Stimulated activated naive CD8-positive, alpha-beta T cell treated with anti-CD3 and anti-CD28 coated beads, Interleukin-15, Interleukin-2, amounts not matched to agents 100 ng/mL and 50 ng/mL, for 24 hours (primary cell): Measurements from ENCODE around the gene PRKCE.
A peak's percentile ranks its signal among the peaks of the same experiment; 100 is the strongest.

Experiments
- H3K27ac Mint-ChIP-seq: one replicate; pipeline ENCODE4 v1.8.0; 2021; ENCODE audit warnings: mild to moderate bottlenecking, mixed read lengths
- H3K27me3 Mint-ChIP-seq: one replicate; pipeline ENCODE4 v1.8.0; 2021; ENCODE audit warnings: mixed read lengths
- H3K36me3 Mint-ChIP-seq: one replicate; pipeline ENCODE4 v1.8.0; 2021; ENCODE audit warnings: low read depth, mixed read lengths
- H3K4me1 Mint-ChIP-seq: one replicate; pipeline ENCODE4 v1.8.0; 2021; ENCODE audit warnings: low read depth, mixed read lengths
- H3K4me3 Mint-ChIP-seq: one replicate; pipeline ENCODE4 v1.8.0; 2021; ENCODE audit warnings: mild to moderate bottlenecking, mixed read lengths
- H3K9me3 Mint-ChIP-seq: one replicate; pipeline ENCODE4 v1.8.0; 2021; ENCODE audit warnings: mixed read lengths

PRKCE gene

DNA sequence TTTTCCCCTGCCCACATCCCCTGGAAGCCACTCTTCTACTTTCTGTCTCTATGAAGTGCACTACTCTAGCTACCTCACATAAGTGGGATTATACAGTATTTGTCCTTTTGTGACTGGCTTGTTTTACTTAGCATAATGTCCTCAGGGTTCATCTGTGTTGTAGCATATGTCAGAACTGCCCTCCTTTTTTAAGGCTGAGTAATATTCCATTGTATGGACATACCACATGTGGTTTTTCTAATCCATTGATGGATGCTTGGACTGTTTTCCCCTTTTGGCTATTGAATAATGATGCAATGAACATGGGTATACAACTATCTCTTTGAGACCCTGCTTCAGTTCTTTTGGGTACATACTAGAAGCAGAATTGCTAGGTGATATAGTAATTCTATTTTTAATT is 95.9 kb downstream of the PRKCE start:
- H3K27ac Mint-ChIP-seq: no peak overlapping the region
- peaks cover 17% of the 10 kb centered on the region for H3K4me1 Mint-ChIP-seq
- H3K4me3 Mint-ChIP-seq: no peak overlapping the region
- peaks cover 13% of the 10 kb centered on the region for H3K36me3 Mint-ChIP-seq
- H3K9me3 Mint-ChIP-seq: peaks cover 10% of the 10 kb centered on the region
- H3K27me3 Mint-ChIP-seq: no peaks in the 10 kb centered on the region

- peaks cover 17% of the 10 kb centered on the region for H3K4me1 Mint-ChIP-seq
- H3K9me3 Mint-ChIP-seq: peaks cover 10% of the 10 kb centered on the region
These were observed 96.8 kb downstream of the PRKCE start for GRCh38 chr2:45748239-45748638.

DNA sequence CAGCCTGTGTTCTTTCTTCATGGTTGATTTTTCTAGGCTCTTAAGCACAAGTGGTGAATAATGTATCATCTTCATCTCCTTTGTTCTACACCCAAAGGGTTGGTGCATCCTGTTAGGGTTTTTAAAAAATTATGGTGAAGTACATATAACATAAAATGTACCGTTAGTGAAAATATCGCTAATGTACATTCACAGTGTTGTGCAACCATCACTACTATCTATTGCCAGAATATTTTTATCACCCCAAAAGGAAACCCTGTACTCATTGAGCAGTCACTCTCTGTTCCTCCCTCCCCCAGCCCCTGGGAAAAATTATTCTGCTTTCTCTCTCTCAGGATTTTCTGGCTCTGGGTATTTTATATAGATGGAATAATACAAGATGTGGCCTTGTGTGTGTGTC is 98.5 kb downstream of the PRKCE start:
- Mint-ChIP-seq H3K9me3 (peaks cover 10% of the 10 kb centered on the region), H3K36me3 (peaks cover 13% of the 10 kb centered on the region), H3K4me3 (no peak overlapping the region), H3K27ac (peak overlapping the region; percentile 43), H3K4me1 (peaks cover 17% of the 10 kb centered on the region), H3K27me3 (no peaks in the 10 kb centered on the region)

More at GRCh38 chr2:45748239-45748638, 96.8 kb downstream of the PRKCE start:
- Mint-ChIP-seq H3K27ac (no peak overlapping the region), H3K4me3 (no peak overlapping the region), H3K27me3 (no peaks in the 10 kb centered on the region), H3K36me3 (peaks cover 13% of the 10 kb centered on the region)

DNA sequence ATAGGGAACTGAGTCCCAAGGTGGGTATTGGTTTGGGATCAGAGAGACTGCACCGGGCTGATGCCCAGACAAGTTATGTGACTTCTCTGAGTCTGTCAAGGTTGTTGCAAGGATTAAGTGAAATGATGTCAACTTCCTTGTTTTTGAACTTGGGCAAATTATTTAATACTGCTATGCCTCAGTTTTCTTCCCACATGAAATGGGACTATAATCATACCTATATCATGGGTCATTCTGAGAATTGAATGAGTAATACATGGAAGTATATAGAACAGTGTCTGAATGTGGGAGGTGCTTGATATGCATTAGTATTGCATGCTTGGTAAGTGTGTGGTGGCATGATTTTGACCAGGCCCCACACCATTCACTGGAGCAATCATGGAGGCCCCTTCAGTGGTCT is 99.0 kb downstream of the PRKCE start:
- peaks cover 10% of the 10 kb centered on the region for H3K9me3 Mint-ChIP-seq
- H3K4me3 Mint-ChIP-seq: no peak overlapping the region
- H3K27ac Mint-ChIP-seq: peak overlapping the region; percentile 43
- H3K4me1 Mint-ChIP-seq: peaks cover 17% of the 10 kb centered on the region
- peaks cover 13% of the 10 kb centered on the region for H3K36me3 Mint-ChIP-seq
- H3K27me3 Mint-ChIP-seq: no peaks in the 10 kb centered on the region

DNA sequence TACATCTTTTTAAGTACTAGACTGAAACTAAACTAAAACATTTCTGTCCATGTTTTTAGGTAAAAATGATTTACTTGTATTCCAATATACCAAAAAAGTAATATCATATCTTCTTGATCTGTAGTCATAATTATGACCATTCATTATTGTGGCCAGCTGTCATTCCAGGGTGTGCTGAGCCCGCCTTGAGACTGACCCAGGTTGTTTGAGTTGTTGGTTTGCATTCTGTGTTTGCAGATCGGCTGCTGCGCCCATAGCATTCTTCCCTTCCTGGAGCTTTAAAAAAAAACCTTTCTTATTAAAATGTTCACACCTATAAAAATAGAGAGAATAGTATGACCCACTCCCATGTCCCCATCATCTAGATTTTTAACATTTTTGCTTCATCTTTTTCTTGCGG is 101.9 kb downstream of the PRKCE start:
- no peaks in the 10 kb centered on the region for H3K27me3 Mint-ChIP-seq
- no peak overlapping the region for H3K27ac Mint-ChIP-seq
- H3K4me1 Mint-ChIP-seq: peaks cover 11% of the 10 kb centered on the region
- H3K4me3 Mint-ChIP-seq: no peak overlapping the region
- no peaks in the 10 kb centered on the region for H3K36me3 Mint-ChIP-seq
- no peaks in the 10 kb centered on the region for H3K9me3 Mint-ChIP-seq

DNA sequence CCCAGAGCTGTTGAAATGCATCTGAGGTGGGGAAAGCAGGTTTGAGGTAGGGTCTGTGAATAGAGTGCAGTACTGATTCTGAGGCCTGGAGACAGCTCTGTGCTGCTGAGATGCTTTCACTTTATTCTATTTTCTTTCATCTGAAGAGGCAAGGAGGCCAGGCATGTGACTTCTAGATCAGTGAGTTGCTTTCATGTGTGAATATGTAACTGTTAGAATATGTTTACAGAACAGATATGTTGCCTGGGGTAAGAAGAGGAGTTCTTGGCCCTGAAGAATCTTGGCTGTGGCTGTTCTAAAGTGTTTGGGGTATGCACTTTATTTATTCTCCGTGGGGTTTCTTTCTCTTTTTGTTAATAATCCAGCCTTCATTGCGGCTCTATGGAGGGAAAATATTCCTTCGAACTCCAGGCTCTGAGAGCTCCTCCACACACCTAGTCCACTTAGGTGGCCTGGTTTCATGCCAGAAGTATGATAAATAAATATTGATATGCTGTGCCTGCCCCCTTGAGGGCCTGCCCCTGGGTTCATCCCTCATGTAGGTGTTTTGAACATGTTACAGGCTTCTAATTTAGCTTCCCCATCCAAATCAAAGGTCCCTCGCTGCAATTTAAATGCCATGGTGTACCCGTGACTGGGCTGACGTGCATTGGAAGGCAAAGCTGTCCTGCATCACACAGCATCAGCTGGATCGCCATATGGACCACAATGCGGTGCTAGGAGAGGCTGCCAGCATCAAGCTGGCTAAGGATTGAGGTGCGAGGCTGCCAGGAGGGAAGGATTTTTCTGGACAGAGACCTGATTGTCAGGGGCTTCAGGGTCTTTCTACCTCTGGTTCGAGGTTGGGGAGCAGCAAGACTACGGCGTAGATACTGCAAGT is 102.9 kb downstream of the PRKCE start:
- Mint-ChIP-seq H3K9me3 (no peaks in the 10 kb centered on the region), H3K4me1 (peaks cover 11% of the 10 kb centered on the region), H3K27me3 (no peaks in the 10 kb centered on the region), H3K4me3 (no peak overlapping the region), H3K36me3 (no peaks in the 10 kb centered on the region), H3K27ac (no peak overlapping the region)

DNA sequence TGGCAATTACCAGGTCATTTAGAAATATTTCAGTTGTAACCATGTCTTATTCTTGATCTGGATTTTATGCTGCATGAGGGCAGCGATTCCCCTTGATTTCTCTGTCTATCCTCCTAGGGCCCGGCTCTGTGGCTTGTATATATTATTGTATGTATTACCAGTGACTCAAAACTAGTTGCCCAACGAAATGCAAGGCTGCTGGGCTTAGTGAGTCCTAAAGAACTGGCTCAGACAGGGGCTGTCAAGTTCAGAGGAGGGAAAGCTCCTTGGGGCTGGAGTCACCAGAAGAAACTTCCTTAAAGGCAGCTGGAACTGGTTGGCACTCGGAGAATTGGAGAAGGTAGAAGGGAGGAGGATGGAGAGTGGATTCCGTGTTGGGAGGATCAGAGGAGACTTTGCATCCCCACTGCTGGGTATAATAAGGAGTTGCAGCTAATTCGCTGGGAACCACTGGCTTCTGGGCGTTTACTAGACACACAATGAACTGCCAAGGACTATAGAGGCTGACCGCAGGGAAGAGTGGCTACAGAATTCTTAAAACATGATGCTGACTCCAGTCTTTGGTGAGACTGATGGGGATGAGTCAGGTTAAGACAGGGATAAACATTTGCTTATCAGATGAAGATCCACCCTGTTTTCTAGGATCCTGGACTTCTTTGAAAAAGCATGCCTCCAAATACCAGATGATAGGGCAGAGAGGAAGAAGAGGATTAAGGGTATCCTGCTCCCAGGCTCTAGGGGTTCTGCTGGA is 104.3 kb downstream of the PRKCE start:
- peaks cover 3% of the 10 kb centered on the region for H3K4me1 Mint-ChIP-seq
- no peak overlapping the region for H3K4me3 Mint-ChIP-seq
- no peak overlapping the region for H3K27ac Mint-ChIP-seq
- H3K36me3 Mint-ChIP-seq: no peaks in the 10 kb centered on the region
- H3K27me3 Mint-ChIP-seq: no peaks in the 10 kb centered on the region
- no peaks in the 10 kb centered on the region for H3K9me3 Mint-ChIP-seq

GRCh38 chr2:45758018-45758417 is 106.5 kb downstream of the PRKCE start:
- no peaks in the 10 kb centered on the region for H3K27me3 Mint-ChIP-seq
- H3K4me1 Mint-ChIP-seq: no peaks in the 10 kb centered on the region

DNA sequence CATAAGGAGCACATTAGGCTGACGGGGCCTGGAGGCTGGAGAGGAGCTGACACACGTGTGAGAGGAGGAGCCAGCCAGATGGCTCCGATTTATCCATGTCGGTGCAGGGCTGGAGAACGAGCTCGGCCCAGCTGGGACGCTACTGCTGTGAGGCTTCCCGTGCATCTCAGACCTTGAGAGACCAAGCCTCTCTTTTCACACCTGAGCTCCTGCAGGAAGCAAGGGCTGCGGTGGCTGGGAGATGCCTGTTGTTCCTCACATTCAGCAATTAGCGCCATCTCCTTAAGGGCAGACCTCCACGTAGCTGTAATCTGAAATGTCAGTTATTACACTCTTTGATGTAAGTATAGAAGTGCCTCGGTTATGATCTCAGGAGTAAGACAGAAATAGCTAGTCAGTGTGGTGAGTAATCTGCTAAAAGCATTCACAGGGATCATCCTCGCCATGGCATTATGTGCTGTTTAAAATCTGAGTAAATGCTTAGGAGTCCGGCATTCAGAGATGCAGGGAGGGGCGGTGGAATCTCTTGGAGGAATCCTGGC is 107.9 kb downstream of the PRKCE start:
- H3K36me3 Mint-ChIP-seq: no peaks in the 10 kb centered on the region
- no peaks in the 10 kb centered on the region for H3K4me1 Mint-ChIP-seq
- H3K27ac Mint-ChIP-seq: no peak overlapping the region
- H3K27me3 Mint-ChIP-seq: no peaks in the 10 kb centered on the region
- H3K9me3 Mint-ChIP-seq: no peaks in the 10 kb centered on the region
- H3K4me3 Mint-ChIP-seq: no peak overlapping the region

More at GRCh38 chr2:45758018-45758417, 106.5 kb downstream of the PRKCE start:
- Mint-ChIP-seq H3K27ac (no peak overlapping the region), H3K36me3 (no peaks in the 10 kb centered on the region), H3K4me3 (no peak overlapping the region), H3K9me3 (no peaks in the 10 kb centered on the region)

DNA sequence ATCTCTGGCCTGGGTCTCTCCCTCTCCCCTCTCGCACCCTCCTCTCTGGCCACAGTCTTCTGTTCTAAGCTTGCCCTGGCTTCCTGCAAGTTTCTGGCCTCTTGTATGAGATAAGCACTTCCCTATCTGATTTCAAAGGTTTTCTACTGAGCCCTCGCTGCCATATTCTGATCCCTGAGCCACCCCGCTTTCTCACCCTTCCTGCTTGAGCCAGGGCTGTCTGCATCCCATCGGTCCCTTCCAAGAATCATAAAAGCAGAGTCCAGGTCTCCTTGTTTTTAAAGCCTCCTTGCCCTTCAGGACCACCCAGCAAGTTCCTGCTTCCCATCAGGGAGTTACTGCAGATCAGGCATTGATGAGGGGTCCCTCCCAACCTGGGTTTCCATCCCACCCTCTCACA is 110.2 kb downstream of the PRKCE start:
- Mint-ChIP-seq H3K4me1 (peaks cover 12% of the 10 kb centered on the region), H3K9me3 (no peaks in the 10 kb centered on the region), H3K36me3 (no peaks in the 10 kb centered on the region), H3K27me3 (no peaks in the 10 kb centered on the region), H3K4me3 (no peak overlapping the region), H3K27ac (no peak overlapping the region)

- H3K4me3 Mint-ChIP-seq: no peak overlapping the region
- peaks cover 12% of the 10 kb centered on the region for H3K4me1 Mint-ChIP-seq
- no peaks in the 10 kb centered on the region for H3K27me3 Mint-ChIP-seq
- H3K9me3 Mint-ChIP-seq: no peaks in the 10 kb centered on the region
- no peak overlapping the region for H3K27ac Mint-ChIP-seq
- no peaks in the 10 kb centered on the region for H3K36me3 Mint-ChIP-seq
These were observed 111.8 kb downstream of the PRKCE start for GRCh38 chr2:45763255-45763654.

DNA sequence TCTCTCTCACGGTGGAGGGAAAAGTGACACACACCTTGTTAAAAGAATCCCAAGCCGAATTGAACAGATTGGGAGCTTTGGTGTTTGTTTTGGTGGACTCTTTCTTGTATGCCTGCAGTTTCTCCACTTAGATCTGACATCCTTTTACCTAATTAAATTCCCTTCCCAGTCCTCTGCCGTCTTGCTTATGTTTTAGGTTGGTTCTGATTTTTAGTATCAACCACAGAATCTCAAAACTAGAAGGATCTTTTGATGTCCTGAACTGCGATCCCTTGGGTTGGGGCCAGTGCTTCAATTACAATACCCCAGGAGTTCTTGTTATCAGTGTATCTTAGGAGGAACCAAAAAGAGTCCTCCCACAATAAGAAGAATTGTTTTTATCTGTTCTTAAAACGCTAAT is 112.3 kb downstream of the PRKCE start:
- H3K9me3 Mint-ChIP-seq: no peaks in the 10 kb centered on the region
- no peaks in the 10 kb centered on the region for H3K36me3 Mint-ChIP-seq
- no peak overlapping the region for H3K4me3 Mint-ChIP-seq
- peaks cover 12% of the 10 kb centered on the region for H3K4me1 Mint-ChIP-seq
- H3K27ac Mint-ChIP-seq: no peak overlapping the region
- H3K27me3 Mint-ChIP-seq: no peaks in the 10 kb centered on the region

DNA sequence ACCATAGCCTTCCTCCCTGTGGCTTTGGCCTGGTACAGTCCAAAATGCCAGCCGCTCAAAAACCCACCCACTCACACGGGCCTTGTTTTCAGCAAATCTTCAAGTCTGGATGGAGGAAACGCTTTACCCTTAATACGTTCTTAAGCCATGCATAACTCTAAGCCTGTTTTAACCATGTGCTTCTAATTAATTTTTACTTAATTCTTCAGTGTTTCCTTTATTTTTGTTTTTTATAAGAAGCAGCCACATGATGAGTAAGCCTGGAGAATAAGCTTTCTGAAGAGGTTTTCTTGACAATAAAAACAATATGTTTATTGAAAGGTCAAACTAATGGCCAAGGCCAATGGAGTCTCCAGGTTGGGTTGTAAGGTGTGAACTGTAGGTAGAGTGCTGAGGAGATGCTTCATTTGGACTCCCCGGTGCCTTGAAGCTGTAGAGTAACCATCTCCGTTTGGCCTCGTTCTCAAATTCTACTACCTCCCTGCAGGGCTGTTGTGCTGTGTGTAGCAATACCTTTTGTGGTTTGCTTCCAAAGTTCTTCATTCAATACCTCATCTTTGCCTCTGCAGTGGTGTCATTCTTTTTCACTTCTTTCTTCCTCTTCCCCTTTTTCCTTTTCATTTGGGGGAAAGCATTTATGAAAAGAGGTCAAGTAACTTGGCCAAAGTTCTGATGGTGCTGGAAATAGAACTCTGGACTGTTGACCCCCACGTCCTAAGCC is 113.7 kb downstream of the PRKCE start:
- H3K4me1 Mint-ChIP-seq: peaks cover 12% of the 10 kb centered on the region

GRCh38 chr2:45765728-45766254 is 114.3 kb downstream of the PRKCE start:
- peaks cover 12% of the 10 kb centered on the region for H3K4me1 Mint-ChIP-seq
- H3K9me3 Mint-ChIP-seq: no peaks in the 10 kb centered on the region
- no peaks in the 10 kb centered on the region for H3K36me3 Mint-ChIP-seq
- H3K27ac Mint-ChIP-seq: no peak overlapping the region
- H3K27me3 Mint-ChIP-seq: no peaks in the 10 kb centered on the region
- H3K4me3 Mint-ChIP-seq: no peak overlapping the region

More for the DNA sequence above, 113.7 kb downstream of the PRKCE start:
- H3K9me3 Mint-ChIP-seq: no peaks in the 10 kb centered on the region
- H3K36me3 Mint-ChIP-seq: no peaks in the 10 kb centered on the region
- no peak overlapping the region for H3K4me3 Mint-ChIP-seq
- H3K27me3 Mint-ChIP-seq: no peaks in the 10 kb centered on the region
- H3K27ac Mint-ChIP-seq: no peak overlapping the region
